ENCODE data around the gene AUP1. TPM values are rescaled to one million over a fixed set of nuclear protein-coding genes. Genes with fewer than 3 reads are reported as not detected.

Gene AUP1
- total RNA-seq, 4 donors from 2014 or later: 79.9 to 142 (median 105) TPM

- WGBS, 2 donors: 78 to 86% methylated on average over 19 to 26 of the region's 45 CpGs
These were observed 25.7 kb downstream of the AUP1 start for GRCh38 chr2:74503506-74504475.

GRCh38 chr2:74502720-74503505, 26.6 kb downstream of the AUP1 start:
- Histone ChIP-seq H3K4me3 (peak overlapping the region; percentile 30 to 73 (median 61)), H3K27ac (peak overlapping the region; percentile 9 to 81 (median 76)), H3K36me3 (peaks cover 0 to 23% (median 9%) of the 10 kb centered on the region in 3 donors), H3K4me1 (peaks cover 45 to 76% (median 50%) of the 10 kb centered on the region in 3 donors), H3K9me3 (no peaks in the 10 kb centered on the region), H3K27me3 (peaks cover 7 to 60% (median 16%) of the 10 kb centered on the region in 4 donors)
- TF ChIP-seq POLR2A (IDR thresholded peaks at IDR 0.05): peak in 1 of 4 donors; percentile 69
- TF ChIP-seq, protein P1, sequence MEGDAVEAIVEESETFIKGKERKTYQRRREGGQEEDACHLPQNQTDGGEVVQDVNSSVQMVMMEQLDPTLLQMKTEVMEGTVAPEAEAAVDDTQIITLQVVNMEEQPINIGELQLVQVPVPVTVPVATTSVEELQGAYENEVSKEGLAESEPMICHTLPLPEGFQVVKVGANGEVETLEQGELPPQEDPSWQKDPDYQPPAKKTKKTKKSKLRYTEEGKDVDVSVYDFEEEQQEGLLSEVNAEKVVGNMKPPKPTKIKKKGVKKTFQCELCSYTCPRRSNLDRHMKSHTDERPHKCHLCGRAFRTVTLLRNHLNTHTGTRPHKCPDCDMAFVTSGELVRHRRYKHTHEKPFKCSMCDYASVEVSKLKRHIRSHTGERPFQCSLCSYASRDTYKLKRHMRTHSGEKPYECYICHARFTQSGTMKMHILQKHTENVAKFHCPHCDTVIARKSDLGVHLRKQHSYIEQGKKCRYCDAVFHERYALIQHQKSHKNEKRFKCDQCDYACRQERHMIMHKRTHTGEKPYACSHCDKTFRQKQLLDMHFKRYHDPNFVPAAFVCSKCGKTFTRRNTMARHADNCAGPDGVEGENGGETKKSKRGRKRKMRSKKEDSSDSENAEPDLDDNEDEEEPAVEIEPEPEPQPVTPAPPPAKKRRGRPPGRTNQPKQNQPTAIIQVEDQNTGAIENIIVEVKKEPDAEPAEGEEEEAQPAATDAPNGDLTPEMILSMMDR (IDR thresholded peaks at IDR 0.05): peak in 2 of 6 experiments; percentile 5 to 22
- intact Hi-C loops (cut with DNase I): no loop called here
- DNase-seq: peak; percentile 15
- 2 to 11% methylated on average over 9 to 11 of the region's 67 CpGs for WGBS, 2 donors

More at GRCh38 chr2:74503506-74504475, 25.7 kb downstream of the AUP1 start:
- Histone ChIP-seq H3K36me3 (peaks cover 0 to 23% (median 9%) of the 10 kb centered on the region in 3 donors), H3K9me3 (no peaks in the 10 kb centered on the region), H3K4me1 (peaks cover 41 to 74% (median 47%) of the 10 kb centered on the region in 3 donors), H3K27ac (peak overlapping the region; percentile 9 to 81 (median 76)), H3K27me3 (peaks cover 7 to 58% (median 11%) of the 10 kb centered on the region in 4 donors), H3K4me3 (peak overlapping the region; percentile 30 to 73 (median 61))
- no peak for DNase-seq
- no peak for TF ChIP-seq POLR2A (IDR thresholded peaks at IDR 0.05)
- TF ChIP-seq, protein P1 (IDR thresholded peaks at IDR 0.05): no peak
- intact Hi-C loops (cut with DNase I): no loop called here

GRCh38 chr2:74502147-74502719, 27.3 kb downstream of the AUP1 start:
- no peaks in the 10 kb centered on the region for H3K9me3 ChIP-seq
- WGBS, 2 donors: 22 to 45% methylated on average over 6 to 31 of the region's 32 CpGs
- peaks cover 7 to 66% (median 20%) of the 10 kb centered on the region in 4 donors for H3K27me3 ChIP-seq
- H3K4me3 ChIP-seq: peak overlapping the region; percentile 30 to 73 (median 61)
- DNase-seq: no peak
- H3K36me3 ChIP-seq: peaks cover 0 to 23% (median 9%) of the 10 kb centered on the region in 3 donors
- intact Hi-C loops (cut with DNase I): no loop called here
- peaks cover 52 to 81% (median 52%) of the 10 kb centered on the region in 3 donors for H3K4me1 ChIP-seq
- TF ChIP-seq, protein P1 (IDR thresholded peaks at IDR 0.05): no peak
- no peak for TF ChIP-seq POLR2A (IDR thresholded peaks at IDR 0.05)
- peak overlapping the region; percentile 9 to 81 (median 76) for H3K27ac ChIP-seq

DNA sequence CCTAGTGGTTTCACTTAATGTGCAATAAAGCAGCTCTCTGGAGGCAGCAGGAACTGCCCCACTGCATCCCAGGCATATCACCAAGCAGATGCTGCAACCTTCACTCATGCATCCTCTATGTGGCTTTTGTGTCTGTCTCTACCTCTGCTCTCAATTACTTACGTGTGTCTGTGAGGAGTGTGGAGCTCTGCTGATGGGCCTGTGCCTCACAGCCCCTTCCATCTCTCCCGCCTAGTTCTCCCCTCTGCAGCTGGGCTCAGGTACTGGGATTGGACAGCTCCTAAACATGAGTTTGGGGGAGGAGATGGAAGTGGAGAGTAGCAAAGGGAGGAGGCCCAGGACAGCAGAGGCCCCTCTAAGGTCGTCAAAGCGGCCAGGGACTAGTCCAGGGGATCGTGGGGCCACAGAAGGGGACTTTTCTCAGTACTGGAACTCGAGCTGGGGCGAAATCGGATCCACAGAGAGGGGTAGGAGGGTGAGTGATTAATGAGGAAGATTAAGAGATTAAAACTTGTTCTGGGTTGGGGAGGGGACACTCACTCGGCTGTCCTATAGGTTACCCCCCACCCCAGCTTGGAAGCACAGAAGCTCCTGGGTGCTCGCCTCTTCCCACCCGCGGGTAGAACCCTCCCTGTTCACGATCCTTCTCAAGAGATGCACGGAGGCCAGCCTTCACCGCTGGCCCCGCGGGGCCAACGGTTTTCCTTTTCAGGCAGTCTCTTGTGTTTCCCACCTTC, 28.0 kb downstream of the AUP1 start:
- Histone ChIP-seq H3K4me1 (peaks cover 47 to 77% (median 48%) of the 10 kb centered on the region in 3 donors), H3K27me3 (peaks cover 7 to 74% (median 20%) of the 10 kb centered on the region in 4 donors), H3K9me3 (no peaks in the 10 kb centered on the region), H3K4me3 (peak overlapping the region in 1 of 4 donors; percentile 73), H3K36me3 (peaks cover 0 to 23% (median 9%) of the 10 kb centered on the region in 3 donors), H3K27ac (no peak overlapping the region)
- TF ChIP-seq, protein P1 (IDR thresholded peaks at IDR 0.05): no peak
- TF ChIP-seq POLR2A (IDR thresholded peaks at IDR 0.05): no peak
- no peak for DNase-seq
- 69 to 87% methylated on average over 15 to 18 of the region's 18 CpGs for WGBS, 2 donors
- intact Hi-C loops (cut with DNase I): no loop called here

Data from esophagus squamous epithelium (tissue), 5 donors.